NCI-H2196 (cell line): ENCODE results near the gene PCNT.
"Not testable (repeated sequence)": the region's sequence is repeated elsewhere in the genome, so short reads cannot be mapped to it uniquely, and the experiment has no call there.

ENCODE experiments used
- DNase-seq: peaks from one replicate; lab custom pipeline; 2025; ENCODE audit not compliant: unreplicated experiment; lab: John Stamatoyannopoulos, UW

The PCNT gene

GRCh38 chr21:46357335-46357604 is 33.3 kb downstream of the PCNT start:
- no peak for DNase-seq

GRCh38 chr21:46357684-46358425 is 33.9 kb downstream of the PCNT start:
- DNase-seq, result no peak

- DNase-seq, result no peak
Observed at GRCh38 chr21:46361176-46361575, 37.2 kb downstream of the PCNT start.

GRCh38 chr21:46361935-46362334 is 38.0 kb downstream of the PCNT start:
- DNase-seq, result no peak

- DNase-seq, result no peak
Observed at GRCh38 chr21:46362946-46363345, 39.0 kb downstream of the PCNT start.

- no peak for DNase-seq
Observed at GRCh38 chr21:46363698-46364097, 39.7 kb downstream of the PCNT start.

- no peak for DNase-seq
Observed at GRCh38 chr21:46366091-46366490, 42.1 kb downstream of the PCNT start.

- no peak for DNase-seq
Observed at GRCh38 chr21:46366561-46366960, 42.6 kb downstream of the PCNT start.

GRCh38 chr21:46366966-46367365 is 43.0 kb downstream of the PCNT start:
- no peak for DNase-seq

- DNase-seq, result no peak
Observed at GRCh38 chr21:46368533-46369285, 44.8 kb downstream of the PCNT start.

GRCh38 chr21:46369520-46370235 is 45.7 kb downstream of the PCNT start:
- no peak for DNase-seq

- DNase-seq, result no peak
Observed at GRCh38 chr21:46371204-46372013, 47.5 kb downstream of the PCNT start.

- no peak for DNase-seq
Observed at GRCh38 chr21:46372014-46372485, 48.1 kb downstream of the PCNT start.

GRCh38 chr21:46372947-46373346 is 49.0 kb downstream of the PCNT start:
- not testable (repeated sequence) for DNase-seq

GRCh38 chr21:46374761-46375389 is 50.9 kb downstream of the PCNT start:
- DNase-seq, result no peak

- DNase-seq, result no peak
Observed at GRCh38 chr21:46375560-46376230, 51.7 kb downstream of the PCNT start.

GRCh38 chr21:46376231-46376628 is 52.3 kb downstream of the PCNT start:
- DNase-seq, result no peak

GRCh38 chr21:46376856-46377453 is 53.0 kb downstream of the PCNT start:
- no peak for DNase-seq

GRCh38 chr21:46377789-46378188 is 53.8 kb downstream of the PCNT start:
- no peak for DNase-seq

- no peak for DNase-seq
Observed at GRCh38 chr21:46379105-46379504, 55.1 kb downstream of the PCNT start.
